Measurements from ENCODE around the gene DNAJC6. TPM values are rescaled to one million over a fixed set of nuclear protein-coding genes. Genes with fewer than 3 reads are reported as not detected.
"Not testable (repeated sequence)": the region's sequence is repeated elsewhere in the genome, so short reads cannot be mapped to it uniquely, and the experiment has no call there.

DNAJC6 gene
- total RNA-seq, 1 experiment from 2014 or later, result 5.2 TPM

- peak; percentile 84 for DNase-seq (ENCODE audit: low read depth)
Observed at GRCh38 chr1:65429806-65430205, 120.5 kb downstream of the DNAJC6 start.

DNA sequence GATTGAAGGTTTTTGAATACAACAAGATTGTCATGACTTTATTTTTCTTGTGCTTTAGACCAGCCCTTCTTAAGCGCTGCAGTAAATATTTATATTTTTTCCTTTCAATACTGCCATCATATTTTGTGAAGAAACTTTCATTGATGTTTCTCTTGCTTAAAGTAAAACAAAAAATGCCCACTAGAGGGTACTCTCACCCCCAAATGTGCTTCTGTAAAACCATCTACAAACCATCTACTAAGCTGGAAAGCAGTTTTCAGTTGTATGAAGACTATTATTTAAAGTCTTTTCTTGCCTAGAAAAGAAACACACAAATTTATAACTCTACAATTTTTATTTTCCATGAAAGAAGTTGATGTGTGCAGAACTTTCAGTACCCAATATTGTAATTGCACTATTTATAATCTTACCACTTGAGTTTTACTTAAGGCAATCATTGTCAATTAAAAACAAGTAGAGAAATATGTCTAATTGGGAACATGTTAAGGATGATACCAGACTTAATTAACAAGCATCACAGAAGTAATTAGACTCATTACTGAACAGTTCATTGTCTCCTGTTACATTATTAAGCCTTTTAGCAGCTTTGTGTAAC lies 121.9 kb downstream of the DNAJC6 start:
- peak; percentile 49 for DNase-seq (ENCODE audit: low read depth)

DNA sequence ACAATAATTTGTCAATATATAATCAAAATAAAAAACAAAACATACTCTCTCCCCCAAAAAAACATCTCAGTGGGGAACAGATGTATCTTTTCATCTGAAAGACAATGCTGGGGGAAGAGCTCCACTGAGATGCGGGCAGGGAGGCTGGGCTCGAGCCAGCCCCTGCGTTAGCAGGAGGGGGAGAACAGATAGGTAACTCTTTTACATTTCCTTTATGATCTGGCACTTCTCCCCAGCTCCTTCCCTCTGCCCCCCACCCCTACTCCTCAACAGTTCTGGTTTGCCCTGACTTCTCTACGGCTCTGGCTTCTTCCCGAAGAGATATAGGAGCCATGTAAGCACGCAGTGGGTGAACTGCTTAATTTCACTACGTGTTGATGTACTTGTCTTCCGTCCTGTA lies 123.6 kb downstream of the DNAJC6 start:
- DNase-seq (ENCODE audit: low read depth), result no peak

GRCh38 chr1:65434255-65434654 lies 124.9 kb downstream of the DNAJC6 start:
- no peak for DNase-seq (ENCODE audit: low read depth)

DNA sequence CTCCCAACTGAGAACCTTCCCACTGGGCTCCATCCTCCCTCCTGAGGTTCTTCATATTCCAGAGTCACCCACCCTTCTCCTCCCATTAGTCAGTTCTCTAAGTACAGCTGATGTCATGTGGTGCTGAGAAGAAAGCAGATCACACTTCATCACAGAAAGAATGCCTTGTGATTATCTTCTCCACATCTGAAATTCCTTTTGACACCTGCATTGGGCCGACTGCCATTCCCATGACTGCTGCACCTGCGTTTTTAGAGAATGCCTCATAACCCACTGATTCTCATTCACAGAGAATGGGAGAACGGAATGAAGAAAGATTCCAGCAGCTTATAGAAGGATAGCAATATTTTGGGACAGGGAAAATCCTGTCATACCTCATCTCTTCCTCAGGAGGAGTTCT lies 125.4 kb downstream of the DNAJC6 start:
- no peak for DNase-seq (ENCODE audit: low read depth)

- DNase-seq (ENCODE audit: low read depth), result no peak
Observed at GRCh38 chr1:65435987-65436386, 126.6 kb downstream of the DNAJC6 start.

- DNase-seq (ENCODE audit: low read depth), result no peak
Observed at GRCh38 chr1:65437616-65438015, 128.3 kb downstream of the DNAJC6 start.

DNA sequence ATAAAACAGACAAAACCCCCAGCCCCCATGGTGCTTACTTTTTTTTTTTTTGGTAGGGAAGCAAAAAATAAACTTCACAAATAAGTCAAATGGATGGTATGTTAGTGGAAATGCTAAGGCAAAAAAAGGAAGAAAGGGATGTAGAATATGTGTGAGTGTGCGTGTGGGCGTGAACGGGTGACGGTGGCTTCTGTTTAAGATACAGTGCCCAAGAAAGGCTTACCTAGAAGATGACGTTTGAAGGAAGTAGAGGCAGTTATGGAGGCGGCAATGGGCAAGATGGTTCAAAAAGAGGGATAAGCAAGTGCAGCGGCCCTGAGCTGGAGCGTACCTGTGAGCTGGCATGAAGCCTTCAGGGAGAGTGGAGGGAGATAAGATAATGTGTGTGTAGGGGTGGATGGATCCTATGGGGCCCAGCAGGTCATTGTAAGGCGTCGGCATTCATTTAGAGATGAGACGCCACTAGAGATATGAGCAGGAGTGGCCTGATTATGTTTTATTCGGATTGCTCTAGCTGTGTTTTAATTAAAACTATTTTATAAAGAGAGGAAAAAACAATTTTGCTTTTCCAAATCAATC lies 131.1 kb downstream of the DNAJC6 start:
- DNase-seq (ENCODE audit: low read depth), result no peak

DNA sequence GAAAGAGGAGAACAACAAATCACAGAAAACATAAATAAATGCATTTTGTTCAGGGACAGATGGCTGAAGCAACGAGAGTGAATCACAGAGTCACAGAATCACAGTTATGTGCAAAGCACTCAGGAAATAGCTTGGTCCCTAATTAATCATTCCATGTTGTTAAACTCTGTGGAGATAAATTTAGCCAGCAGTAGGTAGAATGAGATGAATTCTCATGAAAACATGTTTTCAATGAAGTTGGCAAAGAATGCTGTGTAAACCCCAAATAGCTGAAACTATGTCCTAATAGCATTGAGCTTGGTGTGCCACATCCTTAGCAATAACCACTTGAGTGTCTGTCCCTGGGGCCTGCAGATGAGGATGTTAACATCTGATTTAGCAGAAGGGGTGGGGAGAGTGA lies 131.6 kb downstream of the DNAJC6 start:
- no peak for DNase-seq (ENCODE audit: low read depth)

DNA sequence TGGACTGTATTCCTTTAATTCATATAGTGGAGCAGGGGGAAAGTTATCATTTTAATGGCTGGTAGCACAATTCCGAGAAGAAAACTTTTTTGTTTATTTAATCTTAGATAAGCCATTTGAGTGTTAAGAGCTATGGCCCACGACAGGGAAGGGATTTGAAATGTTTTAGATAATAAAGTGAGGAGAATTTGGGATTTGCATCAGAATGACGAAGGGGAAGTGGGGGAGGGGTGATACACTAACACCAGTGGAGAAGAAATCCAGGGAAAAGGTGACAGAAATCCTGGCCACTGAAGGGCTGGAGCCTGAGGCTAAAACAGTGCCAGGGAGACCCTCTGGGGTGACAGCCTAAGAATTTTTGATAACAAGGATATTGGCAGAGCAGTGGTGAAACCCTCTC lies 132.1 kb downstream of the DNAJC6 start:
- no peak for DNase-seq (ENCODE audit: low read depth)

- no peak for DNase-seq (ENCODE audit: low read depth)
Observed at GRCh38 chr1:65442442-65442841, 133.1 kb downstream of the DNAJC6 start.

DNA sequence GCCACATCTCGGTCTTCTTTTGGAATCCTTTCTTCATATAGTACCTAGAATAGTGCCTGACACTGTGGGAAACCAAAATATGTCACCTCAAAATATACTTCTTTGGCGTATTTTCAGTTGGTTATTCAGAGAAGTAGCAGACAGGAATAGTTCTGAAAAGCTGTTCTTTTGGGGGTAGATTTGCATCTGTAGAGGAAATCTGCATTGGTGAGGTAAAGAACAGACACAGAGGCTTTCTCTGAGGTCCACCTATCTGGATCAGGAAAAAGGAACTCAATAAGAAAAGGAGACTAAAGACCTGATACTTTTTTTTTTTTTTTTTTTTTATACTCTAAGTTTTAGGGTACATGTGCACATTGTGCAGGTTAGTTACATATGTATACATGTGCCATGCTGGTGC lies 134.3 kb downstream of the DNAJC6 start:
- no peak for DNase-seq (ENCODE audit: low read depth)

- no peak for DNase-seq (ENCODE audit: low read depth)
Observed at GRCh38 chr1:65444128-65444640, 134.8 kb downstream of the DNAJC6 start.

- DNase-seq (ENCODE audit: low read depth), result no peak
Observed at GRCh38 chr1:65445837-65446236, 136.5 kb downstream of the DNAJC6 start.

DNA sequence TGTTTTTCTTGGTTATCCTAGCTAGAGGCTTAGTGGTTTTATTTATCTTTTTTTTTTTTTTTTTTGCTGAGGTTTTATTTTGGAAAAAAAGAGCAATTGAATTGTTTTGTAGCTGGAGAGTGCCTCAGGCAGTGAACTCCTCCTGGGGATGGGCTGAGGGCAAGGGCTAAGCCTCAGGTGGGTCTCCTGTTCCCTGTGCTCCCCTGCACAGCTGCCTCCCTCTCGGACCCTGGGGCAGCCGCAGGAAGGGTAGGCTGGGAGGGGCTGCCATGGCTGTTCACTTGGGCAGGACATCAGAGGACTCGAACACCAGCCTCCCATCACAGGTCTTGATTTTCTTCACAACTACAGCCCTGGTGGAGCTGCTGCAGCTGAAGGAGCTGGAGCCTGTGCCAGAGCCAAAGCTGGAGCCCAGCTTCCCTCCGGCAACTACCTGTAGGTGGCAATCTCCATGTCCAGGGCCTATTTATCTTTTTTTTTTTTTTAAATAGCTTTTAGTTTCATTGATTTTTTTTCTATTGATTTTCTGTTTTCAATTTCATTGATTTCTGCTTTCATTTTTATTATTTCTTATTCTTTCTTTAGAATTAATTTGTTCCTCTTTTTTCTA lies 140.0 kb downstream of the DNAJC6 start:
- no peak for DNase-seq (ENCODE audit: low read depth)

DNA sequence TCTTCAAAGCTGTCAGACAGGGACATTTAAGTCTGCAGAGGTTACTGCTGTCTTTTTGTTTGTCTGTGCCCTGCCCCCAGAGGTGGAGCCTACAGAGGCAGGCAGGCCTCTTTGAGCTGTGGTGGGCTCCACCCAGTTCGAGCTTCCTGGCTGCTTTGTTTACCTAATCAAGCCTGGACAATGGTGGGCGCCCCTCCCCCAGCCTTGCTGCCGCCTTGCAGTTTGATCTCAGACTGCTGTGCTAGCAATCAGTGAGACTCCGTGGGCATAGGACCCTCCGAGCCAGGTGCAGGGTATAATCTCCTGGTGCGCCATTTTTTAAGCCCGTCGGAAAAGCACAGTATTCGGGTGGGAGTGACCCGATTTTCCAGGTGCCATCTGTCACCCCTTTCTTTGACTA lies 146.3 kb downstream of the DNAJC6 start:
- not testable (repeated sequence) for DNase-seq (ENCODE audit: low read depth)

- no peak for DNase-seq (ENCODE audit: low read depth)
Observed at GRCh38 chr1:65456481-65456880, 147.1 kb downstream of the DNAJC6 start.

DNA sequence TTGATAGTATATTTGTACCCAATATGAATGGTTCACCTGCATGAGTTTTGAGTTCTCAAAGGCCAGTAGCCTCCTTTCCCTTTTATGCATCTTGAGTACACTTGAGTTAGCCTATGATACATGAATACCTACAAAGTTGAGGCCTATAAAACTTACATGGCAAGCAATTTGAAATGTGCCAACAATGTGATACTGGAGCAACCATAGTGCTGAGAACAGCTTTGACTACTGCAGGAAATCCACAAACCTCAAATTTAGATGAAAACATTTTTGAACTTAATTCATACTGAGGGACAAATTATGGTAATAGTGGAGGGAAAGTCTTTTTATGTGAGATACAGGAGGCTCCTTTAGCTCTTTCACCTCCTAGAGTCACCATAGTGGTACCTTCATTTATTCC lies 148.5 kb downstream of the DNAJC6 start:
- DNase-seq (ENCODE audit: low read depth), result no peak

DNA sequence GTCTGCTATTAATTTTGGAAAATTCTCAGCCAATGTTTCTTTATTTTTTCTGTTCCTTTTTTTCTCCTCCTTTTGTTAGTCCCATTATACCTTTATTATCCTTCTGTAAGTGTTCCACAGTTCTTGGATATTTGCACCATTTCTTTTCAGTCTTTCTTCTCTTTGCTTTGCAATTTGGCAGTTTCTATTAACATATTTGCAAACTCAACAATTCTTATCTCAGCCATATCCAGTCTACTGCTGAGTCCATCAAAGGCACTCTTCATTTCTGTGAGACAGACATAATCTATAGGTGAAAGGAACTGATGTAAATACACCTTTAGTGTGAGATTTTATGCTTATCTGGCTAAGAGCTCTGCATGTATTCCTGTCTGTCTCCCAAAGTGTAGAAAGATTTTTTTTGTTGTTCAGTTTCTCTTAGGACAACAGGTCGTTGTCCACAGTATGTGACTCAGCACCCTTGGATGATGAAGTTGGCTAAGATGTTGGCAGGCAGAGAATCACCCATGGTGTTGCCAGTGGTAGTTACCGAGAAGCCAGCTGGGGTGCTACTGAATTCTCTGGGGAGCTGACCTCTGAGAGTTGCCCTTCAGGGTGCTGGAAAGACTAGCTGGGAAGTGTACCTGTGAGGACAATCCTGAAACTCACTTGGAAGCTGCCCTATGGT lies 149.5 kb downstream of the DNAJC6 start:
- peak; percentile 23 for DNase-seq (ENCODE audit: low read depth)

GRCh38 chr1:65459397-65459768 lies 150.0 kb downstream of the DNAJC6 start:
- DNase-seq (ENCODE audit: low read depth), result peak; percentile 53

All from RPMI7951 (cell line).